ENCODE results near the gene FAM186B.

FAM186B gene

DNA sequence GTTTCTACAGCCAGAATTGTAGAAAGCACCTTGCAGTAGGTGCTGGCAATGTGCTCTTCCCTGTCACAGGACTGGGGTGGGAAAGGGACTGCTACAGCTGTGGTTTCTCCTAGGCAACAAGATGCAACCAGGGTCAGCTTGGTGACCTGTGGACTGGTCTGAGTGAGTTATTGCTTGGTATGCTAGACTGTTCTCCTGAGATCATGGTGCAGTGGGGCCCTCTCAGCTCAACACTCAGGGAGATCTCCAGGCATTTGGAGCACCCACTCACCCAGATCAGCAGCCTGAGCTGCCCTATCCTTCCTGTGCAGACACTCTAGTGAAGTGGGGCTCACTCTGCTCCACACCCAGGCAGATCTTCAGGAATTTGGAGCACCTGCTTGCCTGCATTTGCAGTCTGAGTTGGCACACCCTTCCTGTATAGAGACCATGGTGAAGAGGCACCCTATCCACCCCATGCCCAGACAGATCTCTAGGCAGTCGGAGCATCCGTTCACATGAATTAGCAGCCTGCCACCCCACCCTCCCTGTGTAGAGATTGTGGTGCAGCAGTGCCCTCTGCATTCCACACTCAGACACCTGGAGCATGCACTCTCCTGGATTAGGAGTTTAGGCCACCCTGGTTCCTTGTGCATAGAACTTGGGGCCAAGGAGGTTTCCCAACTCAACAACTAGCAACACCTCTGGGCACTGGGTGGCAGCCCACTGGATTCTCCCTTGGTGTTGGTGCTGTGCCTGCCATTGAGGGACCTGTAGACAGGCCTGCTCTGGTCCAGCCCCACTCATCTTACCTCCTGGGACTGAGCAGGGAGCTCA, 3.8 kb upstream of the FAM186B start:
- no peak for DNase-seq (ENCODE audit: low read depth in 2 of 2)

DNA sequence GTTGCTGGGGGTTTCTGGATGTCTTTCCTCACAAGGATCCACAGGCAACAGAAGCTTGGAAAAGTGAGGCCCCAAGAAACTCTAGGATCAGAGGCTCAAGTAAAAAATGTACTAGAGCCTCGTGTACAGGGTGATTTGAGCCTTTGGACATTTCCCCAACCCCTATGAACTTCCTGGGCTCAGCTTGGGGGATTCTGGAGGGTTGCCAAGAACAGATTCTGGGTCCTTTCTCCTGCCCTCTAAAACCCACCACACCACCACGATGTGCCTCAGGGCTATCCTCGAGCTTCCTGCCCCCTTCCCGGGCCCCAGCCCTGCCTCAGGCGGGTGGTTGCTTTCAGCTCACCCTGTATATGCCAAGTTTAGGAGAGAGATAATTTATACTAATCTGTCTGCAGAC, 583 bp downstream of the FAM186B start:
- no peak for DNase-seq (ENCODE audit: low read depth in 2 of 2)

DNA sequence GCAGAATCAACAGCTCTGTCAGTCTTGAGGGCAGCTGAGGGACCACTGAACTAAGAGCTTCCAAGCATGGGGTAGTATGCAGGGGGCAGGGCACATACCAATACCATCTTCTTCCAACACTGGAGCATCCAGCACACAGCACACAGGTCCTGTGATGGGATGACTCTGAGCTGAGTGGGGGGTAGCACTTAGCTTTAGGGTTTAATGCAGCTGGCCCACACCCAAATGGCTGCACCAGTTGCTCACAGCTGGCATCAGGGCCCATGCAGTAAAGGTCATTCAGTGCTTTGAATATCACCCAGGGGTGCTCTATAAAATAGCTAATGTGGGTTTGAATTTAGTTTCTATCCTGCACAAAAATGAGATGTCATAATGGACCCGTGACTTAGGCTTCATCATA, 1.7 kb downstream of the FAM186B start:
- no peak for DNase-seq (ENCODE audit: low read depth in 2 of 2)

DNA sequence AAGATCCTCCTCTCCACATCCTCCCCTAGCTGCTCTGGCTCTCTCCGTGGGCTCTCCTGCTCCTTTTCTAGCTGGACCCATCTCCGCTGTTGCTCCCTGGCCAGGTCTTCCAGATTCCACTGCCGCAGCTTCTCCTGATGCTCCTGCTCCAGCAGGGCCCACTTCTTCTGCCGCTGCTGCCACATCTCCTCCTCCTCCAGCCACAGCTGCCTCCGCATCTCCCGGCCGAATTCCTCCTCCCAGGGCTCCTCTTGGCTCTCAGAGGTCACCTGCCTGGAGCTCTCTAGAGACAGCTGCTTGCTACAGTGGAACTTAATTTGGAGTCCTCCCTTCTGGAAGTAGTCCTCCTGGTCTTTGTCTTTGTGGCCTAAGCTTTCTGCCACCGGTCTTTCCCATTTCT, 5.5 kb downstream of the FAM186B start:
- DNase-seq (ENCODE audit: low read depth in 2 of 2), result no peak

DNA sequence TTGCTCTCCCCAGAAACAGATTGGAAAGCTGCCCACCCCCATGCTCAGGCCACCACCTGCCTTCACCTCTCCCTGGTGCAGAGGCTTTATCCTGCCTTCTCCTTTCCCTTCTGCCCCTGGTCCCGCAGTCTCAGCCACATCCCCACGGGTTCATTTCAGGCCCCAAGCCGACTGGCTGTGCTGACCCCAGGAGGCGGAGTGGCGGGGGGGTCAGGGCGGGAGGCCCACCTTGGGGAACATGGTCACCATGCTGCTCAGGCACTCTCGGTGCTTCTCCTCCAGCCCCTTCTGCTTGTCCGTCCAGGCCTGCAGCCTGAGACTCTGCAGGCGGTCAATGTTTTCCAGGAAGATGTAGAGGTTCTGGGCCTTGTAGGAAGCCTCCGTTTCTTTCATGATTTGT, 6.9 kb downstream of the FAM186B start:
- no peak for DNase-seq (ENCODE audit: low read depth in 2 of 2)

DNA sequence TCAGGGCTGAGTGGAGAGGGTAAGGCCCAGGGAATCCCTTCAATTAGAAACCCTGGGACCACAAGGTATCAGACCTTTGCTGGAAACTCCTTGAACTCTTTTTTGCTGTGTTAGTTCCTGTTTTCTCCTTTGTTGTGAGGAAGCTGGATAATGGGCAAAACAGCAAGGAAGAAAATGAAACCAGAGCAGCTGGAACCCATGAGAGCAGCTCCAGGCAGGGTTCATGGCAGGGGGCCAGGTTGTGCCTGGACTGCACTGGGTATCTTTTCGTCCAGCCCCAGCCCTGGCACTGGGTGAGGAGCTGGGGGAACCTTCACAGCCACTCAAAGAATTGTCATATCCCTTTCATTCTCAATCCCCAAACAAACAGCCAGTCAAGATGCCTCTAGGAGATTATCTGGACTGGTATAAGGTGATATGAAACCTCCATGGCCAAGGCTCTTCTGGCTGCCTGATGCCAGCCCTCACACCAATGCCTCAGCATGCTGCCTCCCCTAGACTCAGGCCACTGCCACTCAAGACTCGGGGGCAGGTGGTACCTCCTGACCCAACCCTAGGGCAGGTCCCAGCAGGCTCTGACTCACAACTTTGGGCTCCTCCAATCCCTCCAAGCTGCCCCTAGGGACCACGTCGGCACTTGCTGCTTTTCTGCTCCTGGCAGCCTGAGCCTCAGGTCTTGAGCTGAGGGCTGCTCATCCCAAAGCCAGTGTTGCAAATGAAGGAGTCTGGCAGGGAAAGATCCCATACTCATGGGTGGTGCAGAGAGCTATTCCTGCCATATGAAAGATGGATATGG, 16.5 kb downstream of the FAM186B start:
- DNase-seq (ENCODE audit: low read depth in 2 of 2), result no peak

DNA sequence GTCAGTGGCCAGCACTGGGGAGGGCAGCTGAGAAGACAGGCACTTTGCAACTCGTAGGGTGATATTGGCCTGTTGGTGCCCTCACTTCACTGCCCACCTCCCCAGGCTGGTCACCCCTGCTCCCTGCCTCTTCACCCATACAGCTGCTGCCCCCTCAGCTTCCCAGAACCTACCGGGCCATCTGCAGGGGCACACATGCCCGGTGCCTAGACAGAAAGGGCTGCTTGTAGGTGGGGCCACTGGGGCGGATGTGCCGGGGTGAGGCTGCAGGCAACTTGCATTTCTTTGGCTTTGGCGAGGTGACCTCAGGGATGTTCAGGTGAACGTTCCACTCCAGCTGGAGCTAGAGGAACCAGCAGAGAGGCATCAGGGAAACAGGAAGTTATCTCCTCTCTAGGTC, 17.2 kb downstream of the FAM186B start:
- no peak for DNase-seq (ENCODE audit: low read depth in 2 of 2)

DNA sequence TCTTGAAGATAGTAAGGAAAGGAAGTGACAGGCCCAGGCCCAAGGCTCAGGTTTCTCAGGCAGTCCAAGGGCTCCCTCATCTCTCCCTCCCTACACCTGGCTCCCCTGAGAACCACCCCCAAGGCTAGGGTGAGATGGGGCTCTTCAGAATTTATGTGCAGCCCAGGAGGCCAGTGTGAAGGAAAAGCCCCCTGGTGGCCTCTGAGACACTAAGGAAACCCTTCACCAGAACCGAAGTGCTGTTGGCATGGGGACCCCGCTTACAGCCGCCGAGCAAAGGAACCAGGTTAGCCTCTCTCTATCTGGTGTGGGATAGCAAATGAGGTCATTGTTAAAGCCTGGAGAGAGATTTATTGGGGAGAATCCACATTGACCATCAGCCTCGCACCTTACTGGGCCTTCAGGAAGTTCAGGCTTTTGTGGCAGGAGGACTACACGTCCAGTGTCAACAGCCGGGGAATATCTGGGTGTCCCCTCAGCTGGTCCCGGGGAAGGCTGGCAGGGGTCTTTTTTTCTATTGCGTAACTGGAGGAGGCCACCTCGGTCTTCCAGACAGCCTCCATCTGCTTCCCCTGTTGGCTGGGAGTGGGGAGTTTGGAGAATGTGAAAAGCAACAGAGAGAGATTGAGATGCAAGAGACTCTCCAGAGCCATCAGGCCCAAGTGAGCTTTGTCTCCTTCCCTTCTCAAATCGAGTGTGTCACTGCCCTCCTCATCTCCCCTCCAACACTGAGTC, 18.1 kb downstream of the FAM186B start:
- no peak for DNase-seq (ENCODE audit: low read depth in 2 of 2)

DNA sequence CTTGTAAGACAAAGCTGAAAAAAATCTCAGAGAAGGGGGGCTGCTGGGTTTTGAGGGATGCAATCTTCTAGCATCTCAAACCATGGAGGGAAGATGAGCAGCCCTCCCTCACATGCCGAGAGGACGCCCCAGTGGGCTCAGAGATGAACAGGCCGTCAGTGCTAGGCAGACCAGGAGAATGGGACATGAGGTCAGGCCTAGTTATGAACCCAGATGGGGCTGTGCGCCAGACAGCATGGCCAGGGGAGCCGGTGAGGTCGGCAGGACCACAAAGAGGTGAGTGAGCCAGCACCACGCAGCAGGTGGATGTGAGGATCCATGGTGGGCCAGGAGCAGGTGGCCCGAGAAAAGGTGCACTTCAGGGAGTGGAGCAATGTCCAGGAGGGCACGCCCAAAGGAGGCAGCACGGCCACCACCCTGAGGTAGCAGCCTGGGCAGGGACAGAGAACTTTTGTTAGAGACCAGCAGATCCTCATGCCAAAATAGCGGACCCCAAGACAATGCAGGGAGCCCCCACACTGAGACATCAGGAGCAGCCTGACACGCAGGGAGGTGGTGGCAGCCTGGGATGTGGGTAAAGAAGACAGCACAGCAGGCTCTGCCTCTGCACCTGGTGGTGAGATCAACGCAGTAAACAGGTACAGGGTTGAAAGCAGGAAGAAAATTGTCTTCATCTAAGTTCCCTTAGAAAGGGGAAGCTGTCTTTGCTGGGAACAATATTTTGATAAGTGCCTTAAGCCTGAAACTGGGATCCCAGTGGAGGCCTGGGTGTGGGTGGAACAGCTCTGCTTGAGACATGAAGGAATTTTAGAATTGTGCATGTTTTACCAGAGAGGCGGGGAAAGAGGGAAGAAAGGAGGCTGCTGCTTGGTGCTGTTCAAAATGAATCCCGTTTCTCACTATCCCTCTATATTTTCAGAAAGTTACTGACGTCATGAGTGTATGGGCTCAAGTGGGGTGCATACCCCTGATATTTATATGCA, 19.7 kb downstream of the FAM186B start:
- DNase-seq (ENCODE audit: low read depth in 2 of 2), result no peak

DNA sequence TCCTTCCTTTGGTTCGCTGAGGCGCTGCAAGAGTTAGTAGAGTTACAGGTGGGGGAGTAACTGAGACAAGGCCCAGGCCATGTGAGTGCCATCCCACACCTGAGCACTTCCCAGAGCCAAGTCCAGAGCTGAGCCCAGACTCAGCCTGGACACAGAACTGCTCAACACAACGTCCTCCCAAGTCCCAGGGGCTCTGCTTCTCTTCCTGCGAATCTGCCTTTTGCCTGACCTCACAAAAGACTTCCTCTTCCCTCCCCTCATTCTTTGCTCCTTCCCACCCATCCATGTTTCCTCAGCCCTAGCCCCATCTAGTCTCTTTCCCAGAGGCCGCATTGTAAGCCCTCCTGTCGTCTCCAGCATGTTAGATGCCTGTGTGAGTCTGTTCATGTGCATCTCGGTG, 20.8 kb downstream of the FAM186B start:
- no peak for DNase-seq (ENCODE audit: low read depth in 2 of 2)

DNA sequence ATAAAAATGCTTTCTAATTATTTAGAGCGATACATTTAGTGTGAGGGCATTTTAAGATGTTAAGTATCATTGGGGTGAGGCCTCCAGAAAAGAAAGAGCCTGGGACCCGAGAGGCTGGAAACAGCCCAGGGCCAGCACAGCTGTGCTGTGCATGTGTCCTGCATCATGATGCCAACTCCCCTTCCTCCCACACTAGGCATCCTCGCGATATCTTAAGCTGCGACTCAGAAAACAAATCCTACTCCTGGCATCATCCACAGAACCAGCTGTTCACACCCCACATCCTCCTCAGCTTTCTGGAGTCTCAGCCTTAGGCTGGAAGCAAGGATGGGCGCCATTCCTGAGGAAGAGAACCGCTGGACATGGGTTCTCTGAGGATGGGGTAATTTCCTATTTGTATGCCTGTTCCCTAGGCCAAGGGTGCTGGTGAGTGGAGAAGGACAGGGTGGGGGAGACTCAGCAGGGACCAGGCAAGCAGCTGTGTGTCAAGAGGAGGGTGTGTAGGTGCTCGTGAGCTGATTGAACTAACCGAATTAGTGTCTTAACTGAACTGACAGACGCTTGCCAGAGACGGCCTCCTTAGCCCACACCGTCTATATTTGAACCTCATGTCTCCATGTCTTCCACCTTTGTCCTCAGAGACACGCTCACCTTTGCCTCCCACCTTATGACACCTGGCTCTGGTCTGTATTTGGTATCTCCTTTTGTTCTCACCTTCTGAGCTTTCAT, 21.9 kb downstream of the FAM186B start:
- DNase-seq (ENCODE audit: low read depth in 2 of 2), result no peak

DNA sequence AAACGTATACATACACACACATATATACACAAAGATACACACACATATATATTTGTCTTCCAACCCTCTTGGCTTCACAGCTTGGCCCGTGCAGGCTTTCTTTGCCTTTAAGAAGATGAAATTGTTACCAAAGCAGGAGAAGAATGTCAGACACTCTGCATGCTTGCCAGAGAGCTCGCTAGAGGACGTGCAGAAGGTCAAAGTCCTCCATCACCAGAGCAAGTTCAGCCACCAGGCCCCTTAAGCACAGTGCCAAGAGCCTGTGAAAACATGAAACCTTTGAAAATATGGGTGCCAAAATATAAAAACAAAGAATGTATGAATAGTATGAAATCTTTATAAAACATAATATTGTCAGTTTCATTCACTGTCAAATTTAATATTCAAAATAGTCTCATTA, 22.6 kb downstream of the FAM186B start:
- no peak for DNase-seq (ENCODE audit: low read depth in 2 of 2)

DNA sequence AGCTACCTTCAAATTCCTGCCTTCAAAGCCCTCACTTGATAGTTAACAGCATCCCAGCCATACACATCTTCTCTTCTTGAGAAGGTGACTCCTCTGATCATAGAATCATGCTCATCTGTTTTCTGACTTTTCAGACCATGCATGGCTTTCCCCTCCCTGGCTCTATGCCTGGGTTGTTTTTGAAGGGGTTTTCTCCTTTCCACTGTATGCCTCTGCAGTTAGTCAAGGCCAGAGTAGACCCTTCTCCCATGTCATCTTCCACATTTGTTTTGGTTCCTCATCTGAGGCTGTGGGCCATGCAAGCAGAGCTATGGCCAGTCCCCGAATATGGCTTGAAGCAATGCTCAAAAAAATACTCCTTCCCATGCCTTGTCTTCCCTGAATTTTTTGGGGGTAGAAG, 23.2 kb downstream of the FAM186B start:
- no peak for DNase-seq (ENCODE audit: low read depth in 2 of 2)

DNA sequence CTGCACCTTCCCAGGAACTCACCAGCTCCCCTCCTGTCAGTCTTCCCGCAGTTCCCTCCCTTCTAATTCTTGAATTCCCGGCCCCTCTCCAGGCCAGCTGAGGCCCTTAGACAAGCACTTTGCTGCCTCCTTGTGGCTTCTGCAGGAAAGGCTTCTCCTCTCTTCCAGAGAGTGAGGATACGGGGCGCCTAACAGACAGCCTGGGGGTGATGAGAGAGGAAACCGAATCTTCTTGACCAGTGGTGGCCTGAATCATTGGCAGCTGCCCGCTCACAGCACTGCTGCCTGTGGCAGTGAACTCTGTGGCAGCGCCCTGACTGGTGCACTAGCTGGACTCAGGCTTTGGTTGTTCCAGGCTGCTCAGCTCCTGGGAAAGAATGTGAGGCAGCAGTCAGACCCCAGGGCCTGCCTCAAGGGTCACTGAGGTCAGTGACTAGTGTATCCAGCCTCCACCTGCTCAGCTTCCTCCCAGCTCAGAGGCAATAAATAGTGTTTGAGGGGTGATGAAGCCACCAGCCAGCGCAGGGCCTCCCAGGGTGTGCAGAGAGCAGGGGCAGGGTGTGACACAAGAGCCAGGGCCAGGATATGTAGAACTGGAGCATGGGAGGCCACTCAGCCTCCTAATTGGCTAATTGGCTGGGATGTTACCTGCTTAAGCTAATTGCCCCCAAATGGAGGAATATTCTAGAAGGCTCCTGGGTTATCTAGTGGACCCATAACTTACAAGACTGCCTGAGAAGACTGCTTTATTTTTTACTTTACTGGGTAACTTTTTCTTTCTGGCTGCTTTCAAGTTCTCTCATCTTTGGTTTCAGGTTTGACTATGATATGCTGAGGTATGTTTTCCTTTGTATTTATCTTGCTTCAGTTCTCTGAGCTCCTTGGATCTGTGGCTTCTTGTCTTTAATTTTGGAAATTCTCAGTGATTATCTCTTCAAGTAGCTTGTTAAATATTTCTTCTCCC, 24.6 kb downstream of the FAM186B start:
- DNase-seq (ENCODE audit: low read depth in 2 of 2), result no peak

DNA sequence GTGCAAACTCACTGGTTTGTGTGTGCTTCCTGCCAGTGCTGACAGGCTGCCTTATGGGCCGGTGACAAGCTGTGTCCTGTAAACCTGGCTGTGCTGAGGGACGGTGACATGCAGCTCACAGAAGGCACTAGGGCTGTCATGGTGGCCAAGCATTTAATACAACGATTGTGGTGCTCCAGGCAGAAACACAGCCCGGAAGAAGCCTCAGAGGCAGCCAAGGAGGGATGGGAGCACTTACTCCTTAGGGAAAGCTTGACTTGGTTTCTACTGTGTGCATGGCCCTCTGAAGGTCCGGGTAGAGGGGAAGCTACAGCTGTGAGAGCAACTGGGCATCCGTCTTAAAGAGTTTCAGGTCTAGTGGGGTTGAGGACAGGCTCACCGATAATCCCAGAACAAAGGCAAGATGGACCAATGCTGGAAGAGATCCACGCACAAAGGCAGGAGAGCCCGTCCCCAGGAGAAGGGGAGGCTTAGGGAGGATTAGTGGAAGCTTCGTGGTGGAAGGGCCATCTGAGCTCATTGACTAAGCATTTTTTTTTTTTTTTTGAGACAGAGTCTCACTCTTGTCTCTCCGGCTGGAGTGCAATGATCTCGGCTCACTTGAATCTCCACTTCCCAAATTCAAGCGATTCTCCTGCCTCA, 26.8 kb downstream of the FAM186B start:
- DNase-seq (ENCODE audit: low read depth in 2 of 2), result no peak

DNA sequence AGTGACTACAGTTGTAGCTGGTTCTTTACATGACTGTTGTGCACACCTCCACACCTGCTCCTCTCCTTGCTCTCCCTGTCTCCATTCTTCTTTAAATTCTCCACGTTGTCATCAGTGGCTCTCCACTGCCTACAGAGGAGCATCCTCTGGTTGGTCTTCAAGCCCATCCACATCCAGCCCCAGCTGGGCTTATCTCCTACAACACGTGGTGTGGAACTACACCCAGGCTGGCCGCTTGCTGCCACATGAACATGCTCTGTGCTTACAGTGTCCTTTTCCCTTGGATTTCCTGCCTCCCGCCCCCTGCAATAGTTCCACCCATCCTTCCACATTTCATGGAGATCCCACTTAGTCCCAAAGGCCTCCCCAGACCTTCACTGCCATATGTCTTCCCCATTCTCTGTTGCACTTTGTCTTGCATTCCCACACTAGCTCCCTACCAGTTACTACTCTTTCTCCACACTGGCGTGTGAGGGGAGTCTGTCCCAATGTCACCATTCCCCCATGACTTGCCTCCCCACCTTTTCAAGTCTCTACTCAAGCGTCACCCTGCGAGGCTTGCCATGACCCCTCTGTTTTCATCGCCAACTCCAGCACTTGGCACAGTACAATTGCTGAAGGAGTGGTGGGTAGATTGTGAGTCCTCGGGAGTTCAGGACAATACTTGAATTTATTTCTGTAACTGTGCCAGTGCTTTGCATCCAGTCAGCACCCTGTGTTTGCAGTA, 27.7 kb downstream of the FAM186B start:
- DNase-seq (ENCODE audit: low read depth in 2 of 2), result no peak

DNA sequence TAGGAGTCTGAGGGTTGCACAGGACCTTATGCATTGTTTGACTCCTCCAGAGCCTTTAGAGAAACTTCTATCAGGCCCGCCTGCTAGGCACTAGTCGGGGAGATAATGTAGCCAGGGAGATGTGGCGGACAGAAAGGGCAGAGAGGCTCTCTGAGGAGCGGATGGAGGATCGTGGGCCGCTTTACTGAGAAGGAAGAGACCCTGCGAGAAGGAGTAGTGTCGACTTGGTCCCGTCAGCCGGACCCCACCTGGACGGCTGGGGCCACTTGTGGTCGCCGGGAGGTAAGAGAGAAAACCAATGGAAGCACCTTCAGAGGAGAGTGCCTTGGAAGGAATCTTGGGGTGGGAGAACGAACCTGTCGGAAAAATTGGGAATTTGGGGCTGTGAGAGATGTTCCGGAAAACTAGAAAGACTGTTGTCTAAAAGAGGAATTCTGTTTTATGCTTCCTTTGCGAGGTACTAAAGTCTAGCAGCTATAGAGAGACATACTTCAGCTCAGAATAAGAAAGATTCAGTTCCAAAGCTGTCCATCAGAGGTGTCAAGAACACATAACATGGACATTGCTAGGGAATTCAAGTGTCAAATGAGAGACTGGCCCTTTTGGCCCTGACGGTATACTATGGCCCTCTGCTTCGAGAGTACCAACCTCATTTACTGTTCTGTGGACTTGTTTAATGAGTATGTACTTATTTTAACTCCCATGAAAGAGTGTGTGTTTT, 36.8 kb downstream of the FAM186B start:
- DNase-seq (ENCODE audit: low read depth in 2 of 2), result no peak
